Anterior cingulate cortex (tissue), 58 donors: ENCODE results near the gene CDH23.

ENCODE experiments used
- DNase-seq, 58 donors: peaks; one replicate each; lab custom pipeline; 2025; lab: John Stamatoyannopoulos, UW

Gene CDH23

DNA sequence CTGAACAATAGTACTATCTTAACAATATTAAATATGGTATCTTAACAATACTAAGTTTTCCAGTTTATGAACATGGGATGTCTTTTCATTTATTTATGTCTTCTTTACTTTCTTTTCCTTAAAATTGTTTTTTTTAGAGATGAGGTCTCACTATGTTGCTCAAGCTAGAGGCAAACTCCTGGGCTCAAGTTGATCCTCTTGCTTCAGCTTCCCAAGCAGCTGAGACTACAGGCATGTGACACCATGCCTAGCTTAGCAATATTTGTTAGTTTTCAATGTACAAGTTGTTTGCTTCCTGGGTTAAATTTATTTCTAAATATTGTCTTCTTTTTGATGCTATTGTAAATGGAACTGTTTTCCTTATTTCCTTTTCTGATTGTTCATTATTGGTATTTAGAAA is 16.9 kb downstream of the CDH23 start:
- no peak for DNase-seq

DNA sequence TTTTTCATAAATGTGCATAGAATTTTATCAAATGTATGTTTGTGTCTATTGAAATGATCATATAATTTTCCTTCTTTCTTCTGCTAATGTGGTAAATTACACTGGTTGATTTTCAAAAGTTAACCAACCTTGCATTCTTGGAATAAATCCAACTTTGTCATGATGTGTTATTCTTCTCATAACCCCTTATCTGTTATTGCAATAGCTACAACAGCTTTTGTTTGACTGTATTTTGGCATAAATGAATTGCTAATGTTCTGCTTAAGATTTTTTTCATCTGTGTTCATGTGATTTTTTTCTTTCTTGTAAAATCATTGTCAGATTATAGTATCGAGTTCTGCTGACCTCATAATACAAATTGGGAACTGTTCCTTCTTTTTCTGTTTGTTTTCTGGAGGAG is 17.6 kb downstream of the CDH23 start:
- DNase-seq = no peak

DNA sequence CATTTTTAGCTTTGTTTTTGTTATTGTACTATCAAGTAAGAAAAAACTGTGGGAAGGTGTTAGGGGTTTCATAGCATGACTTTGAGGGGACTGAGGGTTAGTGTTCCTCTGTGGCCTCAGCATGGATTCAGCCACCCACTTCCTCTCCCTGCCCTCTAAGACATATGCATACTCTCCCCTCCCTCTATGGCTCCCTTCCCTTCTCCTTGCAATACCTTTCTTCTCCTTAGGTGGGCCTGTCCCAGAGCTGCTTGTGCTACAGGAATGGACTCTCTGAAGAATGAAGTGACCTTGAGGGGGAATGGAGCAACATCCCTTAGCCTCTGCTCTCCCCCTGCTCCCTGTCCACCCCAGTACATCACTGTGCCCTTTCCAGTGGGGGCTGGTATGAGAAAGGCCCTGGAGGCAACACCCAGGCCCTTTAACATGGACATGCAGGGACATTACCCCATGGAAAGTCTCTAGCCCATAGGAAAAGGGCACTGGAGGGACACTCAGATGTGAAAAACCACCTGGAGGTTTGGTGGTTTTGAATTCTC is 22.4 kb downstream of the CDH23 start:
- no peak for DNase-seq

DNA sequence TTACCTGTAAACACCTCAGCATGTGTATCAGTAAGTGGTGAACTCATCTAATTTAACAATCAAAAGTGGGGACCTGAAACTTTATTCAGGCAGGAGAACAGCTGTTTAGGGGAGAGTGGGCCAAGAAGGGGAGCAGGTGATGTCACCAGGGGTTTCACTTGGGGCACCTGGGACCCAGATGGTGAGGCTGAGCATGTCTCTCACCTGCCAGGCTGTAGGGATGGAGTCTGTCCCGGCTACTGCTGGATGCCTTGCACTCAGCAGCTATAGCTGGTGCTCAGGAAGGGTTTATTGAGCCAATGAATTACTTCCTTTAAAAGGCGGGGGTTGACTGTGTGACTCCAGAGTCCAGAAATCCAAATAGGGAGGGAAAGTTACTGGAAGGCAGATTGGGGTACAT is 23.0 kb downstream of the CDH23 start:
- DNase-seq = no peak

DNA sequence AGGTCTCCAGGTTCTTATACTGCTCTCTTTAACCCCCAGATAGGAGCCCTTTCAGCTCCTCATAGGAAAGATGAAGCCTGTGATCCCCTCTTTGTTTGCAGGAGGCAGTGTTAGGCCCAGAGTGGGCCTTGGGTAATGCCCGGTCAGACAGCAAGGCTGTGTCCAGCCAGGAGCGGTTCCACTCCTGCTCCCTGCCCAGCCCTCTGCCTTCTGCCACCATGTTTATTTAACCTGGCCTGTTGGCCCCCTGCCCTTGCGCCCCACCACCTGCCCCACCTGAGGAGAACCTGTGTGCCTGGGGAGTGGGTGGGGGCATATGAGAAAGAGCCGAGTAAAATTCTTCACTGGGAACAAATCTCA is 24.3 kb downstream of the CDH23 start:
- no peak for DNase-seq

DNA sequence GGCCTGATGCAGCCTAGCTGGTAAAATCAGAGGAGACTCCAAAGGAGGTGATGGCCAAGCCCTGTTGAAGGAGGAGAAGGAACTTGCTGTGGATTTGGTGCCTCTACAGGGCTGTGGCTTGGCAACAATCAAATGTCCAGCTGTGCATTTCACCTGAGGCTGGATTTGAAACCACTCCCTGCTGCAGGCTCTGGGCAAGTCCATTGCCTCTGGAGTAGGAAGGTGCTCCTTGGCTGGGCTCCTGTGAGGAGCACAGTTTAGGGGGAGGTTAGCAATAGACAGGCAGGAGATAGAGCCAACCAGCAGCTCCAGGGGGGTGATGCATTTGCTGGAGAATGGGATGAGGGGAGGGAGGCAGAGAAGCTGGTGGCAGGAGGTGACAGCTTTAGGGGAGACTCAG is 26.5 kb downstream of the CDH23 start:
- DNase-seq = no peak

DNA sequence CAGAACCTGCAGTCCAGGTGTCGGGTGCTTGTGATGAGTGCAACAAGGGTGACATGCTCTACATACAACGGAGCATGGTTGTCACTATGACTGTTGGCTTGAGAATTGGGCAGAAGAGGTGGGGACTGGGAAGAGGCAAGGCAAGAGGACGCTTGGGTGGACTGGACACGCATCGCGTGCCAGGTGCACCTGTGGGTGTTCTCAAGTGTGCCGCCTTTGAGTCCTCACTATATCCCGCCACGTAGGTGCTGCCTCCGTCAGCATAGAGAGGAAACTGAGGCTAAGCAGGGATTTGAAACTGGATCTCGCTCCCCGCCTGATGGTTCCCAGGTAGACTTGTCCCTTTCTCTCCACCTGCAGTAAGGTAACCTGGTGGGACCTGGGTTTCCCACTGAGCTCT is 27.2 kb downstream of the CDH23 start:
- DNase-seq = no peak

DNA sequence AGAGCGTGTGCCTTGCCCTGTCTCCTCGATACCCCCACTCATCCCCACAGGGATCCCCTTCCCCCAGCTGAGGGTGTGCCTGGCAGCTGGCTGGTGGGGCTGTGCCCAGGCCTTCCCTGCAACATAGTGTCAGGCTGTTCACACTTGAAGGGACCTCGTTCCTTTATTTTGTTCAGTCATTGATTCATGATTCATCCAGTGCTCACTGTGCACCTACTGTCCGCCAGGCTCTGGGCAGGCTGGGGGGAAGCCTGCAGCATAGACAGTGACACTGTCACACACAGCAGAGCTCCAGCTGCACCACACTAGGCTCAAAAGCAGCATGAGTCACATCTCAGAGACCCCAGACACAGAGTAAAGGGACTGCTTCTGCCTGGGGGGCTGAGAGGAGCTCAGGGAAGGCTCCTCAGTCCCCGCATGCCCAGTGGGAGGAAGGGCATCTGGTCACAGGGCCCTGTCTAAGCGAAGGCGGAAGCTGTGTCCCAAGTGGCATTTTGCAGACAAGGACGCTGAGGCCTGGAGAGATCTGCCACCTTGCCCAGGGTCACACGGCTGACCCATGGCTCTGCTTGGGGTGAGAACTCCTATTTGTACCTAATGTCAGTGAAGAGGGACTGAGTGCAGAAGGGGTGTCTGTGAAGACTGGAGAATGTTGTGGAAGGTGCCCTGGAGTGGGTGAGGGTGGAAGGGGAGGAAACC is 27.9 kb downstream of the CDH23 start:
- DNase-seq = no peak

DNA sequence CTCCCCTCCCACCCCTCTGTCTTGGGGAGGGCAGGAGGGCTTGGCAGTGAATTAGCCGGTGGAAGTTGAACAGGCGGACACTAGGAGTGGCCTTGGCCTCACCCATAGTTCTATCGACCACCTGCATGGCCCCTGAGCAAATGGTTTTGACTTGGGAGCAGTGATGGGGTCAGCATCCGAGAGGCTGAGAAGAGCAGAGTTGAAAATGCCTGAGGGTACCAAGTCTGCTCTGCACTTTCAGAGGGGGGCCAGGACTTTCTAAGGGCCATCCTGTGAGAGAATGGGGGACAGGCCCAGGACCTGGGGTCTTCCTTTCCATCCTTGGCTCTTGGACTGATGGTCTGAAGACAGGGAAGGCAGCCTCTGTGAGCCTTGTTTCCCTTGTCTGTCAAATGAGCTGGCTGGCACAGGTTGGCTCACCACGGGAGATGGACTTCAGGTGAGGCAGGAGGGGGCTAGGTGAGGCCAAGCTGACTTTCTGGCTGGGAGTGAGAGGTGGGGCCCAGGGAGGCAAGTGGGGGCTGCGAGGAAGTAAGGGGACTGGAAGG is 29.4 kb downstream of the CDH23 start:
- DNase-seq = no peak

DNA sequence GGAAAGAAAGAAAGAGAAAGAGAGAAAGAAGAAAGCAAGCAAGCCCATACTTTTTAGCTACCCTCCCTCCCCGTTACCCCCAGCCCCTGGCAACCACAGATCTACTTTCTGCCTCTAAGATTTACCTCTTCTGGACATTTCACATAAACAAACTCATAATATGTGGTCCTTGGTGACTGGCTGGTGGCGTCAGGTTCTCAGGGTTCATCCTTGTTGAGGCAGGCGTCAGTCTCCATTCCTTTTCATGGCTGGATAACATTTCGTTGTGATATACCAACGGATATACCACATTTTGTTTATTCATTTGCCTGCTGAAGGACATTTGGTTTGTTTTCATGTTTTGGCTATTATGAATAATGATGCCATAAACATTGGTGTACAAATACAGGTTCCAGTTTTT is 30.5 kb downstream of the CDH23 start:
- no peak for DNase-seq

DNA sequence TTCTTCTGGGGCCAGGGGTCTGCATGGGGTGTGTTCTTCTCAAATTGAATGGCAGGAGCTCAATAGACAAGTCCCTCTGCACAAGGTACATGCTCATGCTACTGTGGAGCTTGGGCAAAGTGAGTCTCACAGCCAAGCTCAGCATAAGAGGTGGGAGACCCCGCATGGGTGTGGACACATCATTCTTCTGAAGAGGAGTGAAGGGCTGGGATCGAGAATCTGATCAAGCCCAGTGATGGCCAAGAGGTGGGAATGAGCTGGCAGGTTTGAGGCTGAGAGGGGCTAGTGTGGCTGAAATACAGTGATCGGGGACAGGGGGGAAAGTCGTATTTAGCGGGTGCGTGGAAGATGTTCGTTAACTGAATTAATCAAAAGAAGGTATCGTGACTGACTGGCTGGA is 32.6 kb downstream of the CDH23 start:
- DNase-seq = no peak

DNA sequence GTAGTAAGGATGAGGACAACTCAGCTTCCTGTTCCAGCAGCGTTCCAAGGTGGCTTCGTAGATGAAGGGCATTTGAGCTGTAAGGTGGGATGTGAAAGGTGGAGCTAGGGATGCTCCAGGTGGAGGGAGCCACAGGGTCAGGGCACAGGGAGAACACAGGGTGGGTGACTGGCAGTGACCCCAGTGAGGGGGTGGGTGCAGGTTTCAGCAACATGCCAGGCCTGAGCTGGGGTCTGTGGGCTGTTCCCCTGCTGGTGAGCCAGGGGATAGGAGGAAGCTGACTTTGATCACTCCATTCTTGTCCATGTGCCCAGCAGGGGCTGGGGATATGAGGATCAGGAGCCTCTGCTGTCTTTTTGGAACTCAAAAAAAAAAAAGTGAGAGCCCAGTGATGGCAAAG is 33.2 kb downstream of the CDH23 start:
- DNase-seq = no peak

DNA sequence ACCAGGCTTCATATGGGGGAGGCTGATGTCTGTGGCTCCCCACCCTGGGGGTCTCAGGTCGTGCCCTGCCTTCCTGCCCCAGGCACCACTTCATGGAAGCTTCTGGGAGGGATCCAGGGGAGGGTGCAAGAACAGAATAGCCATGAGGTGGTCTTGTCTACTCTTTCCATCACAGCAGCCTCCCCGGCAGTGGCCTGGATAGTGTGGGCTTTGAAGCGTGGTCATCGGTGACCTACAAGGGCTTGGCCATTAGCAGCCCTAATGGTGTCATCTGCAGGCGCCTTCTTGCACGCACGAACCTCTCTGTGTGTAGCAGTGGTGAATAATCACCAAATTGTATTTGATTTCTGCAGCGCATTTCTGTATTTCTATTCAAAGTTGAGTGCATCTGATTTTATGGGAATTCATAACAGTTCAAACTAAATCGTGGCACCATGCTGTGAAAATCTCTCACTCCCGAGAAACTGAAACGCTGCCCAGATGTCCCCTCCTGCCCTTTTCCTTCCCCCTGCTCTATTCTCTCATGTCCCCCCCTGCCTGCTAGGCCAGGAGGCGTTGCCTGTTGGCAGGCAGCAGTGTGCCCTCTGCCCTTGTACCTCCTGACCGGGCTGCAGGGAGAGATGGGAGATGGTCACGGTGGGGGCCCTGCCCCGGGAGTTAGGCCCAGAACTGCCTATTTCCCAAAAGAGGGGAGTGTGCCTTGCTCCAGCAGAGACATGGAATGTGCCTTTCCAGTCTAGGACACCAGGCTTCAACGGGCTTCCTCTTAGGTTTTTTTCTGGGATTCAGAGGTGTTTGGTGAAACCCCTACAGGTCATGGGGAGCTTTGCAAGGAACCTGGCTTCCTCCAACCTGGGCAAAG is 34.8 kb downstream of the CDH23 start:
- DNase-seq = peak in 4 of 58 donors; percentile 4 to 19 (median 12)

DNA sequence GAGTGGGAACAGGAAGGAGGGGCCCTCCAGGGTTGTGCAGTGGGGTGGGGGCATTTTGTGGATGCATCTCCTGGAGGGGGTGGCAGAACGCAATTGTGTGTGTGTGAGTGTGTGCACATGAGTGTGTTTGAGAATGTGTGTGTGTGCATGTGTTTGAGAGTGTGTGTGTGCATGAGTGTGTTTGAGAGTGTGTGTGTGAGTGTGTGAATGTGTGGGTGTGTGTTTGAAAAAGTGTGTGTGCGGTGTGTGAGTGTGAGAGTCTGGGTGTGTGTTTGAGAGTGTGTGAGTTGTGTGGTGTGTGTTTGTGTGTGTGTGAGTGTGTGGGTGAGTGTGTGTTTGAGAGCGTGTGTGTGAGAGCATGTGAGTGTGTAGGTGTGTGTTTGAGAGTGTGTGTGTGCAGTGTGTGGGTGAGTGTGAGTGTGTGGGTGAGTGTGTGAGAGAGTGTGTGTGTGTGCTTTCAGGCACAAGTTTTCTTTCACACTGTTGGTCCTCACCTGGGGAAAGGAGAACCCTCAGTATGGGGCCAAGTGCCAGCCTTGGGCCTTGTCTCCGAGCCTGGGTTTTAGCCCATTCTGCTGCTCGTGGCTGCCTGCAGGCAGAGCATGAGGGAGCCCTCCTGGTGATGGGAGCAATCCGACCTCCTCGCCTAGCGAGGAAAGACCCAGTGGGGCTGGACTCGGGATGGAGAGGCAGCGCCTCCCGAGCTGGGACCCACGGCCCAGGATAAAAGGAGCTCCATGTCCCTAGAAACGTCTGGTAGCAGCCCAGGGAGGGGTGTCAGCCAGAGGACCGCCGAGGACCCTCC is 35.6 kb downstream of the CDH23 start:
- no peak for DNase-seq

DNA sequence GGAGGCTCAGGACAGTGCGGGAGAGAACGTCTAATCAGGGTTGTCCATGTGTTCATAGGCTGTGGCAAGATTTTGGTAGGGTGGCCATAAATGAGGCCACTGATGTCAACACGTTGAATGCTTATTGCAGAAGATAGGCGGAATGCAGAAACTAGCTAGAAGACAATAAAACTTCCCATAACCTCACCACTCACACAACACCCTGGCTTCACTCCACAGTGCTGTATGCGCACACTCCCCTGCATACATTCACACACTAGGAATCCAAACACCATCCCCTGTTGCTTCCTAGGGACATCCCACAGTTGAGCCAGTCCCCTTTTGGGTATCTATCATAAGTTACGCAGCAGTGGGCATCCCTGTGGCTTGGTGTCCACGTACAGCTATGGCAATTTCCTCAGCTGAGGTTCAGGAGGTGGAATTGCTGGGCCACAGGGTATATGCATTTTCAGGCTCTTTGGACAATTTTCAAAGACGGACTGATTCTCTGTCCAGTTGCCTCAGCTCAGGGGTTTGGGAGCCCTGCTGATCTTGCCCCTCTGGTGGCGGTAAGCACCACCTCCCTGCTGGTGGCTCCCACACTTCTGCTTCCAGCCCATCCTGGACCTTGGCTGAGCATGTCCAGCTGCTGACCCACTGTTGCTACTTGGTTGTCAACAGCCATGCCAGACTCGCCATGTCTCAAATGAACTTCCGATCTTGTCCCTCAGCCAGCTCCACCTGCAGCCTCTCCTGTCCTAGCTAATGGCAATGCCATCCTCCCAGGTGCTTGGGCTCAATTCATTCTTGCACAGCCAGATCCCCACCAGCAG is 36.4 kb downstream of the CDH23 start:
- no peak for DNase-seq

DNA sequence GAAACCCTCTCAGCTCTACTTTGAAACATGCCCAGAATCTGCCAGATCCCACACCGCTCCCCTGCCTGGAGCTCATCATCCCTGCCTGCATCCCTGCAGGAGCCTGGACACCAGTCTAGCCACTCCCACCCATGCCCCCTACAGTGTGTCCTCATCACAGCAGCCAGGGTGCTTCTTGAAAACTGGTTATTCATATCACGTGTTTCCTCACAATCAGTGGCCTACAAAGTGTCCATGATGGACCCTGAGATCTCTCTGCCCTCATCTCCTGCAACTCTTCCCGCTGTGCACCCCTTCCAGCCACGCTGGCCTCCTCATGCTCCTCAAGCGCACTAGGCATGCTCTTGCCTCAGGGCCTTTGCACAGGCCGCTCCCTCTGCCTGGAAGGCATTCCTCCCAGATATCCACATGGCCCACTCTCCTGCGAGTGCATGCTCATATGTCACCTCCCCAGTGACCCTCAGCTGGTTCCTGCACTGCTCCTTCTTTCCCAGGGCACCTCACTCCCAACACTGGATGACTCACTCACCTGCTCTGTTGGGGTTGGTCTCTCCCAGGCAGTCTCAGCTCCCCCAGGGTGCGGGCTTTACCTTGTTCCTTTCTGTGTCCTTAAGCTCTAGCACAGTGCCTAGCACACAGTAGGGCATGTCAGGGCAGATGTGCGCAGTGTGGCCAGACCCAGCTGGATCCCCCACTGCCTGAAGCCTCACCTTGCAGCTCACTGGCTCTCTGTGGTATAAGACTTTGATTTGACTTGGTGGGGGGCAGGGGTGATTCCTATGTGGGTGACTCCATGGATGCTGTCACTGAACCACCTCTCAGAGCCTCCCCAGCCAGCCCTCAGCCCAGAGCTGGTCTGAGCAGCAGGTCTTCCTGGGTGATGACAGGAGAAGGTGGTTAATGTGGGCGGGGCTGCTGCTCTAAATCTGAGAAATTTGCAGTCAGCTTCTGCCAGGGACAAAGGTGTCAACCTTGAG is 37.3 kb downstream of the CDH23 start:
- no peak for DNase-seq

DNA sequence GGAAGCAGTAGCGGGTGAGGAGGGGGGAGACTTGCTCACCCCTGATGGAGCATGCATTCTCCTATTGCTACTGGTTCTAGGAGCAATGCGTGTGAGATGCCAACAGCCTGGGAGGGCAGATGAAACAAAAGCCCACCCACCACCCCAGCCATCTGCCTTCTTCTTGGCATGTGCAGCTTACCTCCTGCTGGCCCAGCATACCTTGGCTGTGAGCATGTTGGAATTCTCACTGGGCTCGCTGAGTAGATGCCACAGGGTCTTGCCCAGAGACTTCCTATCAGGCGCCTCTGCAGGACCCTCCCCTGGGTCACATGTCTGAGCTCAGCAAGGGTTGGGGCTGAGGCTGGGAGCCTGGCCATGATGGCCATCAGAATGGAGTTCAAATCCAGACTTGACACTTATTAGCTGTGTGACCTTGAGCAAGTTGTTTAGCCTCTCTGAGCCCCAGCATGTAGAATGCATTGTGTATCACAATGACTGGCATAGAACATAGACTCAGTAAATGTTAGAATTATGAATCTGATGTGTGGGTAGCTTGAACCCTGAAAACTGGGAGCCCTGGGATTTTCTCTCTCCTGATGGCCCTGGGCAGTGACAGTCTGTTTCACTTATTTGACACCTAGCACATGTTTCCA is 38.2 kb downstream of the CDH23 start:
- no peak for DNase-seq

DNA sequence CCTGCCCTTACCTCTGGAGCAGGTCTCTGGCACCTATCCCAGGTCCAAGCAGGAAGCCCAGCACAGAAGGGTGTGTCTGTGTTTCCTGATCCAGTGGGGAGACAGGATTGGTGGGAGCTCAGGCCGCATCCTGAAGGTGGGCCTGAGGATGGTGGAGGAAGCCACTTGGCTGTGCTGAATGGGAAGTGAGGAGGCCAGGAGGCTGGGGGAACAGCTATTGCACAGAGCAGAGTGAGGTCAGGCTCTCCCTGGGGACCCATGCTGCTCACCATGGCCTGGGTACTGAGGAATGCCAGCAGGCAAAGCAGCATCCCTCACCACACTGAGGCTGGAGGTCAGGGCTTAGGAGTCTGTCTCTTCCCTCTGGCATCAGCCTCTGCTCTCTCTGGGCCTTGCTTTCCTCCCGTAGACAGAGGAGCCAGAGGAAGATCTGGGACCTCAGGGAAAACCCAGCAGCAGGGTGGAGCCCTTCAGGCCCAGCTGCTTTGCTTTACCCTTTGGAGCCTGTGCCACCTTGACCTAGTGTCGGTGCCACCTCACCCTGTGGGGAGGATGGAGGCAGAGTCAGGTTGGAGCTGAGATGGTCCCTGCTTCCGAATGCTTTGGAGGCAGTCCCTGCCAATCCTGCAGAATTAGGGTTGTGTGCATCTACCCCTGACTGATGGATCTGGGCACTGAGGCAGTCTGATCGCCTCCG is 39.0 kb downstream of the CDH23 start:
- no peak for DNase-seq
